Stimulated activated CD8-positive, alpha-beta memory T cell treated with anti-CD3 and anti-CD28 coated beads, Interleukin-7, amount 100 ng/mL, for 4 hours (primary cell): ENCODE data around the gene BRAF.
"Not testable (repeated sequence)": the region's sequence is repeated elsewhere in the genome, so short reads cannot be mapped to it uniquely, and the experiment has no call there.

Experiments used
- DNase-seq, 2 donors: peaks; one replicate each; pipeline ENCODE4 v3.0.0-alpha.2; 2020; ENCODE audit warnings: low read depth in 2 of 2

The BRAF gene

GRCh38 chr7:140771826-140772225 lies 152.9 kb downstream of the BRAF start:
- no peak for DNase-seq

- no peak for DNase-seq
Measured at GRCh38 chr7:140769852-140770251, 154.9 kb downstream of the BRAF start.

GRCh38 chr7:140767418-140767817 lies 157.3 kb downstream of the BRAF start:
- DNase-seq = no peak

GRCh38 chr7:140765441-140765840 lies 159.3 kb downstream of the BRAF start:
- DNase-seq = not testable (repeated sequence)

GRCh38 chr7:140763166-140763565 lies 161.6 kb downstream of the BRAF start:
- DNase-seq = not testable (repeated sequence)

GRCh38 chr7:140761375-140761774 lies 163.4 kb downstream of the BRAF start:
- not testable (repeated sequence) for DNase-seq

- DNase-seq = no peak
Measured at GRCh38 chr7:140754506-140754905, 170.2 kb downstream of the BRAF start.

GRCh38 chr7:140752533-140752932 lies 172.2 kb downstream of the BRAF start:
- no peak for DNase-seq

GRCh38 chr7:140746751-140747150 lies 178.0 kb downstream of the BRAF start:
- no peak for DNase-seq

GRCh38 chr7:140745266-140746058 lies 179.3 kb downstream of the BRAF start:
- no peak for DNase-seq

GRCh38 chr7:140744005-140744404 lies 180.7 kb downstream of the BRAF start:
- DNase-seq = no peak

- DNase-seq = not testable (repeated sequence)
Measured at GRCh38 chr7:140743255-140743654, 181.5 kb downstream of the BRAF start.

- DNase-seq = no peak
Measured at GRCh38 chr7:140738280-140738679, 186.4 kb downstream of the BRAF start.

- no peak for DNase-seq
Measured at GRCh38 chr7:140734729-140735128, 190.0 kb downstream of the BRAF start.

- DNase-seq = no peak
Measured at GRCh38 chr7:140734096-140734495, 190.6 kb downstream of the BRAF start.

GRCh38 chr7:140732416-140732815 lies 192.3 kb downstream of the BRAF start:
- DNase-seq = no peak

GRCh38 chr7:140726281-140726680 lies 198.4 kb downstream of the BRAF start:
- DNase-seq = no peak

GRCh38 chr7:140724706-140725105 lies 200.0 kb downstream of the BRAF start:
- DNase-seq = no peak

- DNase-seq = no peak
Measured at GRCh38 chr7:140723574-140723973, 201.2 kb downstream of the BRAF start.

- DNase-seq = no peak
Measured at GRCh38 chr7:140723006-140723405, 201.7 kb downstream of the BRAF start.

GRCh38 chr7:140722254-140722653 lies 202.5 kb downstream of the BRAF start:
- DNase-seq = no peak

GRCh38 chr7:140719721-140720120 lies 205.0 kb downstream of the BRAF start:
- no peak for DNase-seq

GRCh38 chr7:140714331-140715040 lies 210.2 kb downstream of the BRAF start:
- DNase-seq = no peak
